A673 (cell line): ENCODE data around the gene ULK4.

ENCODE experiments used
- CTCF ChIP-seq: fragments of 300-800, 200-600 bp; sonication (generic); conservative IDR thresholded peaks from 2 replicates; pipeline ENCODE4 v1.5.1; 2017; ENCODE audit warnings: low read depth, mild to moderate bottlenecking, antibody characterized with exemption, low read length, moderate library complexity, mixed read lengths
- EZH2 ChIP-seq: fragments of 200-600 bp; sonication (generic); IDR thresholded peaks from 2 replicates; pipeline ENCODE4 v1.6.1; 2017; ENCODE audit warnings: borderline replicate concordance, low read depth, mild to moderate bottlenecking, mixed read lengths, antibody characterized with exemption, low read length; ENCODE audit not compliant: poor library complexity, severe bottlenecking

- TF ChIP-seq CTCF (no peak), EZH2 (no peak)
These were observed 1.9 kb upstream of the ULK4 start for GRCh38 chr3:41963823-41964222.
